ENCODE measurements around the gene RAMP3.
"Not testable (repeated sequence)": the region's sequence is repeated elsewhere in the genome, so short reads cannot be mapped to it uniquely, and the experiment has no call there.

RAMP3 gene

DNA sequence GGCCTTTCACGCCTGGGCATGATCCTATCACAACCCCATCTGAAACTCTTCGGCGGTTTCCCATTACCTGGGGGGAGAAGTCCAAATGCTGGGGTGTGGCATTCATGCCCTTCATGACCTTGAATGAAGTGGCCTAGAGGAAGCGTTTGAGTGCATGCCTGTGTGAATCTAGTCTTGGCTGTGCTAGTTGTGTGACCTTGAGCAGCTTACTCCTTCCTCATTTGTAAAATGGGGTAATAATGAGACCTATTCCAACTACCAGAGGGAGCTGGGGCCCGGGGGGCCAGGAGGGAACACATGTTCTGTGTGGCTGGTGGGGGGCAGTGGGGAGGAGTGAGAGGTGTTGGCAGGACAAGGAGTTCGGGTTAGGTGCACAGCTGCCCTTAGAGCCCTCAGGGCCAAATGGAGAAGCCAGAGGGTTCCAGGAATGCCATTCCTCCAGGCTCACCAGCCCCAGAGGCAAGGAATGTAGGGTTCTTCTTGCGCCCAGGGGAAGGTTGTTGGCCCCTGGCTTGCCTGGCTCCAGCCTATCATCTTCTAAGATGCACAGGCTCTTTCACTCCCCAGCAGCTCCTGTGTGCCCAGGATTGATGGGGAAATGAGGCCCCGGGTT lies 24.8 kb upstream of the RAMP3 start:
- DNase-seq (ENCODE audit: low spot score), result no peak

DNA sequence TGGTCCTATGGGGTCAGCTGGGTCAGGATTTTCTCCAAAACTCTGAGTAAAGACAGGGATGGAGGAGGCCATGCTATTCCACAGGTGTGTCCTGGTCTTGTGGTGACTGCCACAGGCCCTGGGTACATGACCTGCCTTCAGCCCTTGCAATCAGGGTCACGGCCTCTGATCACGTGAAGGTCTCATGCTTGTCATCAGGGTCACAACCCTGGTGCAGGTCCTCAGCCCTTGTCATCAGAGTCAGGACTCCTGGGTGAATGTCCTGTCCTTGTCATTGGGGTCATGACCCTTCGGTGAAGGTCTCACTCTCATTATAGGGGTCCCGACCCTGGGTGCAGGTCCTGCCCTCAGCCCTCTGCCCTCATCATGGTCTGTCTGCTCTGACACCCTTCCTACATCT lies 24.2 kb upstream of the RAMP3 start:
- DNase-seq (ENCODE audit: low spot score), result no peak

DNA sequence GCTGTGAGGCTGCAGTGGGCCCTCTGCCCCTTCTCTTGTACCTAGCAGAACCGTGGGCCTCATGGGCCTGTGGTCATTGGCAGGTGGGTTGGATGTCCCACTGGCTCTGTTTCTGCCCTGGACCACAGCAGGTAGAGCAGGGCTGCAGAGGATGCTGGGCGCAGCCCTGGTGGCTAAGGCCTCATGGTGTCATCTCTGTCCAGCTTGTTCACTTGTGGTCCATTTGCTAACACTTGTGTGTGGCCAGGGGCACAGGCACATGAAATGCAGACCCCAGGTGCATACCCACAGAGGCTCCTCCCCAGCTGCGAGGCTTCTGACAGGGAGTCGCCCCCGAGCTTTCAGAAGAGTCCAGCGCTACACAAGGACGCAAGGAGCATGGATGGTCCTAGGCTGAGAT lies 23.7 kb upstream of the RAMP3 start:
- DNase-seq (ENCODE audit: low spot score), result no peak

DNA sequence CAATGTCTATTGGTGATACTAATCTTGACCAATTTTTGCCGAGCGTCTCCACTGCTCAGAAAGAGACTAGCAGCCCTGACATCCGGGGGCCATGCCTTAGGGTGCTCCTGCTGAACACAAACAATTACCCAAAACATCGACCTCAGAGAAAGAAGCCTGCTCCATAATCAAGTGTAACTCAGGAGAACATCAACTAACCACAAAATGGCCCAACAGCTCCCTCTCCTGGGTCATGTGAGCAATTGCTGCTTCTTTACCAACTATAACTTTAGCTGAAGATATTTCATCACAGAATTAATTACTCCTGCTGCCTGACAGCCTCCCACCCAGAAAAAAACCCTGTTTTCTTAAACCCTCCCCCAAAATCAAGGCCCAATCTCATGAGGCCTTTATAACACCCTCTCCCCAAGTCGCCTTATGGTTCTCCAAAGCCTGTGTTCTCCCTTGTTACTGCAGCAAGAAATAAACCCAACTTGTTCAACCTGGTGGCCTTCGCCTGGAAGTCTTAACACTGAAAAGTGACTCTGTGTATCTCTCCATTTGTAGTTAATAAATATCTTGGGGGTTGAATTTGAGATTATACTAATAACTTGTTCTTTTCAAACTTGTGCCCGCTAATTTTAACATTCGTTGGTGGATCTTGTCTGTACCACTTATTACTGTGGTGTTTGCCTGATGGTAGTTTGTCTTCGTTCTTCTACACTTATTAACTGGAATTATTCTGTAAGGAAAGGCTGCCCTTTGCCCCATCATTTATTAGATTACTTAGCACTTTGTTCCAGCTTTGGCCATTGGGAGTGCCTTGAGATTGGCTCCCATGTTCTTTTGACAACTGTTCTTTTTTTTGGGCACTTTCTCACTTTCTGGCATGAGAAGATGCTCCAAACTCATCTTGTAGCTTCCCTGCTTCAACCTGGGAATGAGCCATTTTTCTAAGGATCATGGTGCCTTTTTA lies 21.2 kb upstream of the RAMP3 start:
- DNase-seq (ENCODE audit: low spot score), result peak; percentile 84

DNA sequence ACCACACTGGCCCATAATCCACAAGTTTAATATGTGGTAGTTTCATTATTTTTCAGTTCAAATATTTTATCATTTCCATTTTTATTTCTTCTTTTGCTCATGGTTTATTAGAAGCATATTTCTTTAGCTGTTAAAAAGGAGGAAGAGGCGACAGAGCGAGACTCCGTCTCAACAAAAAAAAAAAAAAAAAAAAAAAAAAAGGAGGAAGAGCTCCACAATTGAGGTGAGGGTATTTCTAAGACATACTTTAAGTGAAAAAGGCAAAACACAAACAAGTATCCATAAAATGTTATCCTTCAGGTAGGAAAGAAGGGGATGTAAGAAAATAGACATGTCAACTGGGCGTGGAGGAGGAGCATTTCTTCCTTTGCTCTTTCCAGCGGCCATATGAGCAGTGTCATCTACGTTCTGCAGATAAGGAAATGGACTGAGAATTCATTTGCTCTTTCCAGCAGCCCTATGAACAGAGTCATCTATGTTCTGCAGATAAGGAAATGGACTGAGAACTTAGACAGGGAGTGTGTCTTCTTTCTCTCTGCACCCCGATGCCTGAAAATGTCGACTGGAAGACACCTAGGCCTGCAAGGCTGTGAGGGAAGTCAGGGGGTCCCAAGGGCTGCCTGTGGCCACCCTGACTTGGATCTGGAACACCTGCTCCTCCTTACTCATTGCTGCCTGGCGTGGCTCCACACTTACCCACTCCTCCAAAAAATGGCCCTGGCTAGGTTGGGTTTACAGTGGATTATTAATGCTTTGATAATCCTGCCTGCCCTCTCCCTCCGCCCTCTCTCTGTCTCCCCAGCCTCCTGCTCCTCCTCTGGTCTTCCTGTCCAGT lies 18.9 kb upstream of the RAMP3 start:
- no peak for DNase-seq (ENCODE audit: low spot score)

- no peak for DNase-seq (ENCODE audit: low spot score)
Measured at GRCh38 chr7:45140827-45141226, 16.8 kb upstream of the RAMP3 start.

DNA sequence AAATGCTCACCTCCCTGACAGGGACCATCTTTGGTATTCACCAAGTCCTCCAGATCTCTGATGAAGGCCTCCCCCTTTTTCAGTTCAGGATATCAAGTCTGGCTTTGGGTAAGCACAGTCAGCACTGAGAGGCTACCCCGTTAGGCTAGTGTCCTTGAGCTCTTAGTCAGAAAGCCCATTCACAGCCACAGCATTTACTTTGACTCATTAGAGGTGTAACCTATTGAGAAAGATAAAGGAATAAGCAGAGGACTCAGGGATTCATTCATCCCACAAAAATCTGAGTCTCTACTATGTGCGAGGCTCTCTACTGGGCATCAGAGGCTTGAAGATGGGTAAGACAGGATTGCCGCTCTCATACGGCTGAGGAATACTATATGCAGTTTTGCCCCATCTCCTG lies 14.0 kb upstream of the RAMP3 start:
- no peak for DNase-seq (ENCODE audit: low spot score)

GRCh38 chr7:45145881-45146280 lies 11.7 kb upstream of the RAMP3 start:
- DNase-seq (ENCODE audit: low spot score), result no peak

- DNase-seq (ENCODE audit: low spot score), result no peak
Measured at GRCh38 chr7:45146531-45147379, 10.8 kb upstream of the RAMP3 start.

DNA sequence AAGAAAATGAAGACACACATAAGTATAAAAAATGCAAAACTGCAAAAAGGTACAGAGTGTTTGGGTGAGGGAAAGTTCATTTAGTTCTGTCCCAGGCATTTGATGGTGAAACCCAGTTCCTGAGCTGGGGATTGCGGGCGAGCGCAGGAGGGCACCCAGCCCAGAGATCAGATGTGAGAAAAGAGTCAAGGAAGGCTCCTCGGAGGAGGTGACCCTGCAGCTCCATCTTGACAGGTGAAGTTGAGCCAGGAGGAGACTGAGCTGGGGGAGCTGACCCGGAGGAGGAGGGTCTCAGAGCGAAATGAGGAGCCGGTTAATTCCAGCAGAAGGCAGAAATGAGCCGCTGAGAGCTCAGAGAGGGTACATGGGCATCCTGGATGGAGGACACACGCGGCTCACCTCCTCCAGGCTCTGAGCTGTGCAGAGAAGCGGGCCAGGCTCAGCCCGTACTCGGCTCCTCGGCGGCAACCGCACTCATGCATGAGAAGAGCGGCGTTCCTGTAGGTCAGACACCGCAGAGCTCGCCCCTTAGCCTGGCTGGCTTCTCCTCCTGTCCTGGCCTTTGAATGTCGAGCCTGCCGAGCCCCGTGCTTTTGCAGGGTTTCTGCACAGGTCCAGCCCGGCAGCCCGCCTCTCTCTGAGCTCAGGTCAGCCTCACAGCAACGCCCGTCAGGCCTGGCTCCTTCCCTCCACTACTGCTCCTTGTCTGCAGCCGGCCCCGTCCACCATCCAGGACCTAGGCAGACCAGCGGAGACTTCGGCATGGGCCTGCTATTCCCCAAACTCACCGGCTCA lies 9.5 kb upstream of the RAMP3 start:
- no peak for DNase-seq (ENCODE audit: low spot score)

DNA sequence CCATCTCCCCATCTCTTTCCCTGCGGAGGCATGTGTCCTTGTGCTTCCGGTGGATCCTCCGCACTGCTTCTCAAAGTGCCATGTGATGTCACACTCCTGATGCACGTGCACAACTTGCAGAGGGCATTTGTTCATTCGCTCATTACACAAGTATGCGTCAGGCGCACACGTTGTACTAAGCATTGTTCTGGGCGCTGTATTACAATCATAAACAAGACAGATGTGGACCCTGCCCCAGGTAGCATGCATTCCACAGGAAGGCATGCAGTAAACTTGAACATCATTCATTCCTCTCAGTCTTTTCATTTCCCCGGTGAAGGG lies 9.0 kb upstream of the RAMP3 start:
- no peak for DNase-seq (ENCODE audit: low spot score)

- DNase-seq (ENCODE audit: low spot score), result no peak
Measured at GRCh38 chr7:45149606-45150005, 8.0 kb upstream of the RAMP3 start.

- no peak for DNase-seq (ENCODE audit: low spot score)
Measured at GRCh38 chr7:45150199-45150598, 7.4 kb upstream of the RAMP3 start.

DNA sequence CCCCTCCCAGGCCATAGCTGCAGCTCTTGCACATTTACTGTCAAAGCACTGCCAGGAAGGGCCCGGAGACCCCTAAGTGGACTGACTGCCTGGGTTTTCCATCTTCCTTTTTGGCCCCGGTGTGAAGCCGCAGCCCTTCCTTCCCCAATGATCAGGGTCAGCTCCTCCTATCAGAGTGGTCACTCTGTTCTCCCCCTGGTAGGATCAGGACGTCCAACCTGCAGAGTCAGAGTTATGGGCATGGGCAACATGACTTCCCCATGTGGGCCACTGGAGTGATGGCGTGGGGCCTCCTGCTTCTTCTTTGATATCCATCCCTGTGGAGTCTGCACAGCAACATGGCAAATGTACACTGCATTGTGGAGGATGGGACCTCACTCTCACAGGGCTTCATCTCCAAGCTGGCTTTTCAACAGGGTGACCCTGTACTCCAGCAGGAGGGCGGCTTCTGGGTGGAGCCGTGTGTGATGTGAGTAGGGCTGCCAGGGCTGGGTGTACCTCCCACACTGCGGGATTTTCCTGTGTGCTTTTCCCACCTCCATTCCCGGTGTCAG lies 6.4 kb upstream of the RAMP3 start:
- no peak for DNase-seq (ENCODE audit: low spot score)

- DNase-seq (ENCODE audit: low spot score), result no peak
Measured at GRCh38 chr7:45151967-45152366, 5.6 kb upstream of the RAMP3 start.

- DNase-seq (ENCODE audit: low spot score), result no peak
Measured at GRCh38 chr7:45153233-45153632, 4.4 kb upstream of the RAMP3 start.

- DNase-seq (ENCODE audit: low spot score), result not testable (repeated sequence)
Measured at GRCh38 chr7:45153861-45154260, 3.7 kb upstream of the RAMP3 start.

DNA sequence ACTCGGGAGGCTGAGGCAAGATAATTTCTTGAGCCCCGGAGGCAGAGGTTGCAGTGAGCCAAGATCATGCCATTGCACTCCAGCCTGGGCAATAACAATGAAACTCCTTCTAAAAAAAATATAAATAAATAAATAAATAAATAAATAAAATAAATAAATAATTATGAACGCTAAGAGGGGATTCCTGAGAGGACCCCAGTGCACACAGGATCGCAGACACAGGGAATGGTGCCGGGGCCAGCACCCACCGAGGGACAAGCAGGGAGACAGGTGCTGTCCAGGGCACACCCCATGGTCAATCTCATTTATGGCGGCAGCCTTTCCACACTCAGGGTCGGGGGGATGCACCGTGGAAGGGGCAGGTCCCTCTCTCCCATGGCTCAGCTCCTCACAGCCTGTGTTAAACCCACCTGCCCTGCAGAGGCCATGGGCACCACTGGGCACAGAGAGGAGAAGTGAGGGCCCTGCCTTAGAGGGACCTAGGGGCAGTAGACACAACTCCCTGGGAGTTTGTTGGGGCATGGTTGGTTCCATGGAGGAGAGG lies 2.2 kb upstream of the RAMP3 start:
- no peak for DNase-seq (ENCODE audit: low spot score)

GRCh38 chr7:45155941-45156340 lies 1.6 kb upstream of the RAMP3 start:
- DNase-seq (ENCODE audit: low spot score), result no peak

DNA sequence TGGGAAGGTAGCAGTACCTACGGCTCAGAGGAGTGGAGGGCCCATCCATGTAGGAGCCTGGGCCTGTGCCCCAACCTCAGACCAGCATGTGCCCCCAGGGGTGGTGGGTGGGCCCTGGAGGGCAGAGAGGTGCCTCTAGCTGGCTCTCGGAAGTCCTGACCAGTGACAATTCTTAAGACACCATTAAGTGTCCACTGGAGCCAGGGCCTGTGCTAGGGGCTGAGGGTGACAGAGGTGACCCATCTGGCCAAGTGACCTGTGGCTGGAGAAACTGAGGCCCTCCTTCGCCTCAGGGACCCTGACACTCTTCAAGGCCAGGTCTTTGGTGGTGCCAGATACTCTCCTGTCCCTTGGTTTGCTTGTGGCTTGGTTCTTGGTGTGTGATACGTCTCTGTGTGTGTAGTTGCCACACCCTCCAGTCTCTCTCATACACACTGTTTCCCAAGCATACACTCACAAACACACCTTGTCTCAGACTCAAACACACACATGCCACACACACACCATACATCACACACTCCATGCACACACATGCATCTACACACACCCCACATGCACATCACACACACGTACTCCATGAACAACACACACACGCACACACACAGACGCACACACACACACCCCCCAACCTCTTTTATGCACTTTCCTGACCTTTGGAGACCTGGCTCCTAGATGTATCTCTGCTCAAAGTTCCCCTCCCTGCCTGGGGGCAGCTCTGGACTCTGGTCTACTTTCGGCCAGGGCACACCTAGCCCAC lies 897 bp upstream of the RAMP3 start:
- no peak for DNase-seq (ENCODE audit: low spot score)
